ENCODE measurements around the gene HSPA12B. TPM values are rescaled to one million over a fixed set of nuclear protein-coding genes. Genes with fewer than 3 reads are reported as not detected.

The HSPA12B gene
- total RNA-seq, 4 donors from 2014 or later = 7.3 to 19.4 (median 13.1) TPM

- intact Hi-C loops (cut with DNase I) = no loop called here
- peaks cover 5 to 31% of the 10 kb centered on the region in 2 donors for H3K4me1 ChIP-seq
- peak overlapping the region; percentile 92 to 99 (median 95) for H3K27ac ChIP-seq
- no peak for DNase-seq
- WGBS, 2 donors = 85% methylated on average over 21 to 25 of the region's 25 CpGs
- peak overlapping the region in 1 of 3 donors; percentile 48 for H3K4me3 ChIP-seq (replicated peaks in 1 of 3)
- no peaks in the 10 kb centered on the region for H3K9me3 ChIP-seq
- H3K36me3 ChIP-seq = no peaks in the 10 kb centered on the region
- TF ChIP-seq CTCF (IDR thresholded peaks at IDR 0.05) (no peak), POLR2A (IDR thresholded peaks at IDR 0.05) (no peak)
- H3K27me3 ChIP-seq = no peaks in the 10 kb centered on the region
These were observed 62.4 kb downstream of the HSPA12B start for GRCh38 chr20:3794701-3795420.

- TF ChIP-seq POLR2A (IDR thresholded peaks at IDR 0.05) (peak in 1 of 2 donors; percentile 68), CTCF (IDR thresholded peaks at IDR 0.05) (peak; percentile 38 to 80 (median 62))
- no peaks in the 10 kb centered on the region for H3K27me3 ChIP-seq
- intact Hi-C loops (cut with DNase I) = no loop called here
- H3K27ac ChIP-seq = peak within 1 kb of the TSS; percentile 92 to 99 (median 95)
- DNase-seq = peak; percentile 96
- no peaks in the 10 kb centered on the region for H3K36me3 ChIP-seq
- WGBS, 2 donors = 1% methylated on average over 31 to 41 of the region's 69 CpGs
- peak within 1 kb of the TSS; percentile 48 to 85 (median 79) for H3K4me3 ChIP-seq (replicated peaks in 1 of 3)
- no peaks in the 10 kb centered on the region for H3K9me3 ChIP-seq
- peaks cover 5 to 31% of the 10 kb centered on the region in 2 donors for H3K4me1 ChIP-seq
These were observed 63.3 kb downstream of the HSPA12B start, which contains the start of gene CDC25B for GRCh38 chr20:3795511-3796468. CDC25B (plus strand) TSS chr20:3796310; CDS start chr20:3796532, 222 bp downstream.

- peak overlapping the region in 1 of 3 donors; percentile 48 for H3K4me3 ChIP-seq (replicated peaks in 1 of 3)
- peak overlapping the region in 2 of 3 donors; percentile 56 to 95 for H3K27ac ChIP-seq
- no peak for TF ChIP-seq POLR2A (IDR thresholded peaks at IDR 0.05)
- no peak for TF ChIP-seq CTCF (IDR thresholded peaks at IDR 0.05)
- no peak for DNase-seq
- no peaks in the 10 kb centered on the region for H3K27me3 ChIP-seq
- intact Hi-C loops (cut with DNase I) = no loop called here
- H3K36me3 ChIP-seq = peaks cover 5 to 9% of the 10 kb centered on the region in 2 donors
- H3K9me3 ChIP-seq = no peaks in the 10 kb centered on the region
- 61 to 67% methylated on average over 6 to 7 of the region's 33 CpGs for WGBS, 2 donors
- peaks cover 5 to 31% of the 10 kb centered on the region in 2 donors for H3K4me1 ChIP-seq
These were observed 64.2 kb downstream of the HSPA12B start for GRCh38 chr20:3796477-3797225.

GRCh38 chr20:3797226-3797545 is 64.7 kb downstream of the HSPA12B start:
- H3K27me3 ChIP-seq = no peaks in the 10 kb centered on the region
- no peak for TF ChIP-seq CTCF (IDR thresholded peaks at IDR 0.05)
- no peak for TF ChIP-seq POLR2A (IDR thresholded peaks at IDR 0.05)
- H3K27ac ChIP-seq = no peak overlapping the region
- no peak for DNase-seq
- WGBS, 2 donors = 71 to 86% methylated on average over 5 of the region's 5 CpGs
- no peaks in the 10 kb centered on the region for H3K9me3 ChIP-seq
- peaks cover 5 to 31% of the 10 kb centered on the region in 2 donors for H3K4me1 ChIP-seq
- intact Hi-C loops (cut with DNase I) = no loop called here
- H3K36me3 ChIP-seq = peaks cover 11 to 13% of the 10 kb centered on the region in 2 donors
- H3K4me3 ChIP-seq (replicated peaks in 1 of 3) = peak overlapping the region in 1 of 3 donors; percentile 6

All from thyroid gland (tissue), 4 donors.